ENCODE results near the gene MAPK12. TPM values are rescaled to one million over a fixed set of nuclear protein-coding genes. Genes with fewer than 3 reads are reported as not detected.

The MAPK12 gene
- total RNA-seq = 15.9 TPM
- polyA plus RNA-seq (ENCODE audit: insufficient read depth, low read depth, low replicate concordance) = 13.4 TPM
- long read RNA-seq, donor 1, partial matches to known transcripts = 0 of 1 reads
- long read RNA-seq, donor 1, other reads (novel, unspliced or antisense) = 0 of 1 reads
- long read RNA-seq, donor 2, partial matches to known transcripts = 0 of 2 reads
- long read RNA-seq, donor 2, other reads (novel, unspliced or antisense) = 0 of 2 reads
- long read RNA-seq, donor 3, partial matches to known transcripts = 0 of 3 reads
- long read RNA-seq, donor 3, other reads (novel, unspliced or antisense) = 0 of 3 reads
- long read RNA-seq, donor 4, partial matches to known transcripts = 0 of 2 reads
- long read RNA-seq, donor 4, other reads (novel, unspliced or antisense) = 0 of 2 reads
- long read RNA-seq, donor 5 = 0 reads
- long read RNA-seq, donor 6, partial matches to known transcripts = 0 of 2 reads
- long read RNA-seq, donor 6, other reads (novel, unspliced or antisense) = 0 of 2 reads
- long read RNA-seq, donor 7, transcript MAPK12-201 (12 exons, 1,918 nt) = major isoform, 11 of 25 reads
- long read RNA-seq, donor 7, partial matches to known transcripts = 3 of 25 reads
- long read RNA-seq, donor 7, other reads (novel, unspliced or antisense) = 10 of 25 reads
- long read RNA-seq, donor 8, partial matches to known transcripts = 0 of 3 reads
- long read RNA-seq, donor 8, other reads (novel, unspliced or antisense) = 0 of 3 reads
- long read RNA-seq, donor 9 = 0 reads
- long read RNA-seq, donor 10, partial matches to known transcripts = 0 of 4 reads
- long read RNA-seq, donor 10, other reads (novel, unspliced or antisense) = 0 of 4 reads

GRCh38 chr22:50261615-50262459 is at the start of gene MAPK12:
Gene MAPK12, minus strand, starts transcription at chr22:50261683. Its CDS starts 174 bp downstream, at chr22:50261509.
- Histone ChIP-seq H3K4me3 (ENCODE audit: low read length in 3 of 3) (peak within 1 kb of the TSS; percentile 7 to 39 (median 17)), H3K36me3 (ENCODE audit: control insufficient read depth in 2 of 3, insufficient read depth in 3 of 3, low read length in 3 of 3) (no peaks in the 10 kb centered on the region), H3K9me3 (ENCODE audit: control insufficient read depth in 2 of 3, insufficient read depth in 1 of 3, low read length in 3 of 3) (no peaks in the 10 kb centered on the region), H3K4me1 (ENCODE audit: control insufficient read depth in 2 of 3, insufficient read depth in 2 of 3, low read depth in 1 of 3, low read length in 3 of 3) (peaks cover 0 to 9% (median 6%) of the 10 kb centered on the region in 3 donors), H3K27me3 (ENCODE audit: control insufficient read depth, insufficient read depth, low read length) (no peaks in the 10 kb centered on the region), H3K27ac (ENCODE audit: low read depth in 2 of 2, low read length in 2 of 2) (no peak within 1 kb of the TSS), H3K9ac (ENCODE audit: low read length in 3 of 3) (no peak within 1 kb of the TSS)
- TF ChIP-seq CTCF (IDR thresholded peaks at IDR 0.05; ENCODE audit: borderline replicate concordance, extremely low read depth, insufficient read depth) = no peak
- FAIRE-seq = no peak
- intact Hi-C loops (cut with DNase I) = loop anchor here (5.0 kb wide), 1 partner anchor 75 kb away; no protein-coding TSS in a partner anchor
- DNase-seq = peak in 4 of 5 donors; percentile 36 to 81 (median 65)

GRCh38 chr22:50310949-50311444 is 49.5 kb upstream of the MAPK12 start:
- Histone ChIP-seq H3K9me3 (ENCODE audit: control insufficient read depth in 2 of 3, insufficient read depth in 1 of 3, low read length in 3 of 3) (no peaks in the 10 kb centered on the region), H3K27me3 (ENCODE audit: control insufficient read depth, insufficient read depth, low read length) (no peaks in the 10 kb centered on the region), H3K27ac (ENCODE audit: low read depth in 2 of 2, low read length in 2 of 2) (no peak overlapping the region), H3K9ac (ENCODE audit: low read length in 3 of 3) (no peak overlapping the region), H3K36me3 (ENCODE audit: control insufficient read depth in 2 of 3, insufficient read depth in 3 of 3, low read length in 3 of 3) (no peaks in the 10 kb centered on the region), H3K4me3 (ENCODE audit: low read length in 3 of 3) (no peak overlapping the region), H3K4me1 (ENCODE audit: control insufficient read depth in 2 of 3, insufficient read depth in 2 of 3, low read depth in 1 of 3, low read length in 3 of 3) (peaks cover 0 to 36% (median 4%) of the 10 kb centered on the region in 3 donors)
- peak in 2 of 5 donors; percentile 43 to 71 for DNase-seq
- intact Hi-C loops (cut with DNase I) = no loop called here
- FAIRE-seq = no peak
- no peak for TF ChIP-seq CTCF (IDR thresholded peaks at IDR 0.05; ENCODE audit: borderline replicate concordance, extremely low read depth, insufficient read depth)

GRCh38 chr22:50310031-50310722 is 48.7 kb upstream of the MAPK12 start:
- FAIRE-seq = no peak
- Histone ChIP-seq H3K9me3 (ENCODE audit: control insufficient read depth in 2 of 3, insufficient read depth in 1 of 3, low read length in 3 of 3) (no peaks in the 10 kb centered on the region), H3K4me3 (ENCODE audit: low read length in 3 of 3) (no peak overlapping the region), H3K9ac (ENCODE audit: low read length in 3 of 3) (no peak overlapping the region), H3K36me3 (ENCODE audit: control insufficient read depth in 2 of 3, insufficient read depth in 3 of 3, low read length in 3 of 3) (no peaks in the 10 kb centered on the region), H3K27me3 (ENCODE audit: control insufficient read depth, insufficient read depth, low read length) (no peaks in the 10 kb centered on the region), H3K4me1 (ENCODE audit: control insufficient read depth in 2 of 3, insufficient read depth in 2 of 3, low read depth in 1 of 3, low read length in 3 of 3) (peaks cover 0 to 40% (median 7%) of the 10 kb centered on the region in 3 donors), H3K27ac (ENCODE audit: low read depth in 2 of 2, low read length in 2 of 2) (no peak overlapping the region)
- no peak for TF ChIP-seq CTCF (IDR thresholded peaks at IDR 0.05; ENCODE audit: borderline replicate concordance, extremely low read depth, insufficient read depth)
- peak in 2 of 5 donors; percentile 44 to 64 for DNase-seq
- intact Hi-C loops (cut with DNase I) = no loop called here
